AG04449 (cell line): ENCODE results near the gene BANF2.

ENCODE experiments used
- CTCF ChIA-PET: fragments of 350-600 bp; formaldehyde crosslinking; extraction: SDS; loops from one replicate; lab custom pipeline; 2021; ENCODE audit warnings: antibody characterized with exemption; lab: Yijun Ruan, JAX
- POLR2A ChIA-PET: fragments of 400-600, 350-600 bp; formaldehyde crosslinking; extraction: SDS; loops from one replicate; lab custom pipeline; 2020; ENCODE audit warnings: antibody characterized with exemption, inconsistent platforms; lab: Yijun Ruan, JAX
- DNase-seq: peaks from one replicate; pipeline ENCODE4 v3.0.0-alpha.2; 2010; ENCODE audit warnings: low read depth, low spot score
- H3K4me3 ChIP-seq: 2 replicates; pipeline ENCODE4 v1.5.1; 2011; ENCODE audit warnings: low read depth, mild to moderate bottlenecking, control low read depth, low read length
- CTCF ChIP-seq: IDR thresholded peaks from one replicate; pipeline ENCODE4 v1.5.1; 2011; ENCODE audit warnings: mild to moderate bottlenecking, moderate library complexity, low read length, control low read depth, inconsistent platforms; ENCODE audit not compliant: insufficient read depth; ENCODE audit errors: missing control alignments

The BANF2 gene

GRCh38 chr20:17710379-17711266, 10.9 kb downstream of the BANF2 start:
- TF ChIP-seq CTCF = no peak
- H3K4me3 ChIP-seq = no peak overlapping the region
- ChIA-PET POLR2A (interaction anchor here (1.9 kb wide), 1 partner anchor 28 kb away, joined by 7 read pairs; the partner anchor contains the start of gene RRBP1), CTCF (interaction anchor here (0.9 to 1.6 kb wide), 3 partner anchors 13 to 187 kb away, joined by 3 to 7 read pairs (median 6); partner anchors contain the start of gene RRBP1)
- no peak for DNase-seq

- CTCF ChIA-PET = interaction anchor here (1.4 kb wide), 1 partner anchor 187 kb away, joined by 6 read pairs; no protein-coding TSS in a partner anchor
- H3K4me3 ChIP-seq = no peak overlapping the region
- DNase-seq = no peak
- POLR2A ChIA-PET = interaction anchor here (0.7 kb wide), 1 partner anchor 204 kb away, joined by 3 read pairs; no protein-coding TSS in a partner anchor
- TF ChIP-seq CTCF = no peak
Measured at GRCh38 chr20:17711267-17711627, 11.5 kb downstream of the BANF2 start.

- no peak for DNase-seq
- CTCF ChIA-PET = no interaction called here
- no peak overlapping the region for H3K4me3 ChIP-seq
- TF ChIP-seq CTCF = no peak
- POLR2A ChIA-PET = interaction anchor here (0.6 to 1.2 kb wide), 2 partner anchors 10 to 30 kb away, joined by 3 read pairs; partner anchors contain the start of gene RRBP1
Measured at GRCh38 chr20:17712201-17712600, 12.4 kb downstream of the BANF2 start.

- TF ChIP-seq CTCF = no peak
- no peak overlapping the region for H3K4me3 ChIP-seq
- ChIA-PET POLR2A (interaction anchor here (0.6 to 1.2 kb wide), 2 partner anchors 10 to 30 kb away, joined by 3 read pairs; partner anchors contain the start of gene RRBP1), CTCF (no interaction called here)
- DNase-seq = no peak
Measured at GRCh38 chr20:17712708-17713107, 12.9 kb downstream of the BANF2 start.

GRCh38 chr20:17714597-17714996, 14.8 kb downstream of the BANF2 start:
- no peak for DNase-seq
- CTCF ChIA-PET = interaction anchor here (0.9 to 2.8 kb wide), 4 partner anchors 9 to 33 kb away, joined by 3 to 9 read pairs (median 4); partner anchors contain the start of gene RRBP1
- TF ChIP-seq CTCF = no peak
- POLR2A ChIA-PET = no interaction called here
- H3K4me3 ChIP-seq = no peak overlapping the region

- DNase-seq = no peak
- no peak for TF ChIP-seq CTCF
- POLR2A ChIA-PET = no interaction called here
- CTCF ChIA-PET = interaction anchor here (1.0 to 2.8 kb wide), 3 partner anchors 9 to 33 kb away, joined by 3 to 9 read pairs (median 5); partner anchors contain the start of gene RRBP1
- no peak overlapping the region for H3K4me3 ChIP-seq
Measured at GRCh38 chr20:17715075-17715474, 15.3 kb downstream of the BANF2 start.
